ENCODE results near the gene PAX8.
"Not testable (repeated sequence)": the region's sequence is repeated elsewhere in the genome, so short reads cannot be mapped to it uniquely, and the experiment has no call there.

The PAX8 gene

GRCh38 chr2:113291191-113291590, 12.5 kb upstream of the PAX8 start:
- no peaks in the 10 kb centered on the region for H3K27me3 ChIP-seq
- H3K4me2 ChIP-seq: no peak overlapping the region
- TF ChIP-seq Cebpa-rat (IDR thresholded peaks at IDR 0.05): no peak
- H3K4me3 ChIP-seq: no peak overlapping the region
- H3K27ac ChIP-seq: no peak overlapping the region
- no peaks in the 10 kb centered on the region for H3K9me3 ChIP-seq (replicated peaks in 1 of 11)
- no peaks in the 10 kb centered on the region for H3K36me3 ChIP-seq
- no peaks in the 10 kb centered on the region for H4K20me1 ChIP-seq
- no peak overlapping the region for H3K9ac ChIP-seq
- H3K4me1 ChIP-seq: no peaks in the 10 kb centered on the region

DNA sequence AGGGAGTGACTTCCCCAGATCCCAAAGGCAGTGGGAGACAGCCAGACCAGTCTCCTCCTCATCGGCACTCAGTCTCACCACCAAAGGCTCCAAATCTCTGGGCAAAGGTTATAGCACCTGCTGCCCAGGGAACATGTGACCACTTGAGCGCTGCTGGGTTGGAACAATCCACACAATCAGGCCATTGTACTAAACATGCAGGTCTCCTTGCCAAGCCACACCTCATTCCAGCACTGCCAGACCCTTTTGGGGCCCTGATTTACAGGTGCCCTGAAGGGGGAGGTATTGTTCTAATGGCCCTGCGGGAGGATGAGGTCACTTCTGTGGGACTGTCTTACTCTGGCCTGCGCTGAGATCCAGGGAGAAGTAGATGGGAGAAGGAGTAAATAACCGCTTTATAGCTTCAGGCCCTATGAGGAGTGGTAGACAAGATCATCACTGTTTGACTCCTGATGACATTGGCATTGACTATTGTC, 10.0 kb upstream of the PAX8 start:
- H4K20me1 ChIP-seq; H3K27ac ChIP-seq; H3K4me2 ChIP-seq; H3K4me3 ChIP-seq; H3K9me3 ChIP-seq (replicated peaks in 1 of 11); H3K36me3 ChIP-seq; H3K9ac ChIP-seq; H3K27me3 ChIP-seq: not testable (repeated sequence)
- peaks cover 0 to 12% (median 0%) of the 10 kb centered on the region in 10 experiments; a peak in 6 of 20 replicates for H3K4me1 ChIP-seq

GRCh38 chr2:113288117-113288673, 9.5 kb upstream of the PAX8 start:
- not testable (repeated sequence) for H3K9ac ChIP-seq

GRCh38 chr2:113285816-113286215, 7.1 kb upstream of the PAX8 start:
- Histone ChIP-seq H3K4me3 (no peak overlapping the region), H3K36me3 (no peaks in the 10 kb centered on the region), H3K27ac (no peak overlapping the region), H3K9me3 (replicated peaks in 1 of 11) (no peaks in the 10 kb centered on the region), H3K4me1 (peaks cover 0 to 29% (median 6%) of the 10 kb centered on the region in 10 experiments; a peak in 10 of 20 replicates), H3K4me2 (no peak overlapping the region), H3K27me3 (no peaks in the 10 kb centered on the region), H4K20me1 (no peaks in the 10 kb centered on the region), H3K9ac (no peak overlapping the region)
- no peak for TF ChIP-seq Cebpa-rat (IDR thresholded peaks at IDR 0.05)

More at GRCh38 chr2:113288117-113288673, 9.5 kb upstream of the PAX8 start:
- not testable (repeated sequence) for H3K36me3 ChIP-seq; H3K4me3 ChIP-seq; H4K20me1 ChIP-seq; H3K27me3 ChIP-seq; H3K27ac ChIP-seq; H3K9me3 ChIP-seq (replicated peaks in 1 of 11); H3K4me2 ChIP-seq
- peaks cover 0 to 18% (median 1%) of the 10 kb centered on the region in 10 experiments; a peak in 7 of 20 replicates for H3K4me1 ChIP-seq

DNA sequence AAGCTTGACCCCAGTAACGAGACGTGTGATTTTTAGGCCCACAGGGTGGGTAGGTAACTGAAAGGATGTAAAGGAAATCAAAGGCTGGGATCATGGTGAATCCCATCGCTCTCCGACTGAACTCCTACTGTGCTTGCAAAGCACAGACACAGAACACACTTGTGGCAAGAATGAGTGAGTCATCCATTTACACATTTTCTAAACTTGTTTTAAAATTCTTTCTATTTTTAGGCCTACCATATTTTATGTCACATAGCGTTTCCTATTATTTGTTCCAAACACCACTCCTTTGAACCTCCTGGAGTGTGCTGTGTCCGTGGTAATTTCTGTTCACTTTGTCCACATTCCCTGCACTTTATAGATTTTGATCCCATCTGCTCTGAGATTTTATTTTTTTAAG, 6.3 kb upstream of the PAX8 start:
- not testable (repeated sequence) for H4K20me1 ChIP-seq; H3K4me3 ChIP-seq; H3K27me3 ChIP-seq; H3K27ac ChIP-seq; H3K36me3 ChIP-seq; H3K9ac ChIP-seq; H3K9me3 ChIP-seq (replicated peaks in 1 of 11)
- peaks cover 0 to 29% (median 6%) of the 10 kb centered on the region in 10 experiments; a peak in 10 of 20 replicates for H3K4me1 ChIP-seq
- H3K4me2 ChIP-seq: 0 out of 22 replicates have a peak overlapping the region, but pooled peaks of 1 of the 11 experiments have one; percentile 10

GRCh38 chr2:113284476-113284875, 5.8 kb upstream of the PAX8 start:
- no peak overlapping the region for H3K9ac ChIP-seq
- H4K20me1 ChIP-seq: no peaks in the 10 kb centered on the region
- H3K27me3 ChIP-seq: peaks cover 0 to 8% (median under 1%) of the 10 kb centered on the region in 11 experiments; a peak in 7 of 22 replicates
- no peak overlapping the region for H3K4me3 ChIP-seq
- H3K9me3 ChIP-seq (replicated peaks in 1 of 11): no peaks in the 10 kb centered on the region
- TF ChIP-seq Cebpa-rat (IDR thresholded peaks at IDR 0.05): no peak
- H3K27ac ChIP-seq: no peak overlapping the region
- H3K4me2 ChIP-seq: peak overlapping the region in 1 of 11 experiments; percentile 23; a peak in 2 of 22 replicates
- H3K36me3 ChIP-seq: no peaks in the 10 kb centered on the region
- peaks cover 0 to 29% (median 6%) of the 10 kb centered on the region in 10 experiments; a peak in 10 of 20 replicates for H3K4me1 ChIP-seq

DNA sequence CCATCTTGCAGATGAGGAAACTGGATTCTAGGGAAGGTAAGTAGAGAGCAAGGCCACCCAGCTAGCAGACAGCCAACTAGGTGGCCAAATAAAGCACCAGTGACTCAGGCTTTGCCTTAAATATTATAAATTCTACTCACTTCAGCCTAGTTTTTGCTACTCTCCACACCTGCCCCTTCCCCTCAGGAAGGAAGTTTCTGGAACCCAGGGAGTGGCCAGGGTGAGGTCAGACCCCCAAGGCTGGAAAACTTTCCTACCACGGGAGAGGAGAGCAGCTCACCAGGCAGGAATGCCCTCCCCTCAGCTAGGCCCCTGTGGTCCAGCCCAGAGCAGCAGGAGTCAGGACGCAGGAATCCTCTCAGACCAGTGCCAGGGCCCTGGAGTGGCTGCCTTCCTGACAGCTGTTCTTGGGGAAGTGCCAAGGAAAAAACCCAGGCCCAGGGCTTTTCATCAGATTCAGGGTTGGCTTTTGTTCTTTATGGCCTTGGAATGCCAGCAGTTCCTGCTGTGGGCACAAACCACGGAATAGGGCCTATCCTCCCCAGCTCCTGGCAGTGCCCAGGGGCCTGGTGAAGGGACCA, 5.1 kb upstream of the PAX8 start:
- no peaks in the 10 kb centered on the region for H4K20me1 ChIP-seq
- H3K4me1 ChIP-seq: peaks cover 0 to 29% (median 6%) of the 10 kb centered on the region in 10 experiments; a peak in 10 of 20 replicates
- H3K9me3 ChIP-seq (replicated peaks in 1 of 11): no peaks in the 10 kb centered on the region; a peak in 1 of 22 replicates
- H3K4me2 ChIP-seq: peak overlapping the region in 2 of 11 experiments; percentile 23 to 43; a peak in 4 of 22 replicates
- H3K4me3 ChIP-seq: no peak overlapping the region
- H3K27me3 ChIP-seq: peaks cover under 1 to 15% (median 8%) of the 10 kb centered on the region in 11 experiments; a peak in 16 of 22 replicates
- no peaks in the 10 kb centered on the region for H3K36me3 ChIP-seq
- H3K9ac ChIP-seq: no peak overlapping the region
- no peak for TF ChIP-seq Cebpa-rat (IDR thresholded peaks at IDR 0.05)
- no peak overlapping the region for H3K27ac ChIP-seq

GRCh38 chr2:113282747-113283533, 4.2 kb upstream of the PAX8 start:
- no peak for TF ChIP-seq Cebpa-rat (IDR thresholded peaks at IDR 0.05)
- H3K4me1 ChIP-seq: peaks cover 0 to 29% (median 6%) of the 10 kb centered on the region in 10 experiments; a peak in 10 of 20 replicates
- no peak overlapping the region for H3K9ac ChIP-seq

More at GRCh38 chr2:113282747-113283533, 4.2 kb upstream of the PAX8 start:
- Histone ChIP-seq H4K20me1 (peaks cover 0 to 2% (median 0%) of the 10 kb centered on the region in 11 experiments; a peak in 1 of 22 replicates), H3K9me3 (replicated peaks in 1 of 11) (peaks cover 3 to 7% (median 4%) of the 10 kb centered on the region in 11 experiments; a peak in 19 of 22 replicates), H3K4me2 (peak overlapping the region in 8 of 11 experiments; percentile 2 to 43 (median 21); a peak in 10 of 22 replicates), H3K27me3 (peaks cover 9 to 23% (median 16%) of the 10 kb centered on the region in 11 experiments), H3K4me3 (no peak overlapping the region), H3K36me3 (no peaks in the 10 kb centered on the region), H3K27ac (no peak overlapping the region)

Measured in BLaER1 treated with 17β-estradiol and CSF1 and Interleukin-3, amounts not matched to agents 10 nM and 100 nM (cell line).